ENCODE results near the gene BCAS3.
A peak's percentile ranks its signal among the peaks of the same experiment; 100 is the strongest.

BCAS3 gene

DNA sequence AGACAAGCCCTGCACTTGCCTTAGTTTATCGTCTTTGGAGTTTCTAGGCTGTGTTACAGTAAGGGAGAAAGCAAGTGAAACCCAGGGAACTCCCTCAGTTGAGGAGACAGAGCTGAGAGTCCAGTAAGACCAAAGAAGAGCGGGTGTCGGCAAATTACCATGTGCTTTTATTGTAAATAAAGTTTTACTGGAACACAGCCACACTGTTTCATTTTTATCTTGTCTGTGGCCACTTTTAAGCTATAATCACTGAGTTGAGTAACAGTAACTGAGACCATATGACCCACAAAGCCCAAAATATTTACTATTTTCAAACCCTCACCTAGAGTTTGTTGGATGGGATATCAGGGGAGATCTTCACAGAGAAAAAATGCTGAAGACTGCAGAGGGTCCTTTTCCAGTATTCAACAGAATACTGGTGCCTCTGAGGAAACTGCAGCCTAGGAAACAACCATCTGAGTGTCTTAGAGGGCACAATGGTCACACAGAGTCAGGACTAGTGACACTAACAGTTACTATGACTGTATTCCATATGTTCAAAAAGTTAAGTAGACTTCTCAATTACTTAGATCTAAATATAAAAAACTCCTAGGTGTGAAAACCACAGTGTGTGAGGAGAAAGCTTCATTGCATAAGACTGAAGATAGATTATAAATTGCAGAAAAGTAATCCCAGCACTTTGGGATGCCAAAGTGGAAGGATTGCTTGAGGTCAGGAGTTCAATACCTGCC is 370.9 kb downstream of the BCAS3 start:
- ATAC-seq = no peak
- H3K27me3 Mint-ChIP-seq = no peaks in the 10 kb centered on the region
- no peaks in the 10 kb centered on the region for H3K4me1 Mint-ChIP-seq
- peaks cover 2% of the 10 kb centered on the region for H3K36me3 Mint-ChIP-seq (ENCODE audit: low read depth)
- DNase-seq = no peak
- no peak overlapping the region for H3K27ac Mint-ChIP-seq
- no peak overlapping the region for H3K4me3 Mint-ChIP-seq
- no peaks in the 10 kb centered on the region for H3K9me3 Mint-ChIP-seq

DNA sequence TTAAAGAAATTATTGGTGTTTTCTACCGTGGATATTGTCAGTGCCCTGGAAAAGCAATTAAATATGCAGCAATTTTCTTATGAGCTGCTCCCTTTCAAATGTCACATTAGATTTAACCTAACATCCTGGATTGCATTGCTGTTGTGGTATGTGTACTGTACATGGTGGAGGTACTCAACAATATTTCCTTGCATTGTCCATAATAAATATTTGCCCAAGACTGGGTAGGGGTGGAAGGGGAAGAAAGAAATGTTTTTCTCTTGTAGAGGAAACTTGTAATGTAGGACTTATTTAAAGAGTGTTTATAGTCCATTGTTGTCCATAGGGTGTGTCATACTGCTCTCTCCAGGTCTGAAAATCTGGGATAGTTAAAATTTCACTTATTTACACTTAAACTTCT is 375.8 kb downstream of the BCAS3 start:
- Mint-ChIP-seq H3K4me3 (no peak overlapping the region), H3K36me3 (ENCODE audit: low read depth) (peaks cover 4% of the 10 kb centered on the region), H3K9me3 (no peaks in the 10 kb centered on the region), H3K4me1 (peaks cover 9% of the 10 kb centered on the region), H3K27me3 (no peaks in the 10 kb centered on the region), H3K27ac (no peak overlapping the region)
- DNase-seq (no peak), ATAC-seq (no peak)

DNA sequence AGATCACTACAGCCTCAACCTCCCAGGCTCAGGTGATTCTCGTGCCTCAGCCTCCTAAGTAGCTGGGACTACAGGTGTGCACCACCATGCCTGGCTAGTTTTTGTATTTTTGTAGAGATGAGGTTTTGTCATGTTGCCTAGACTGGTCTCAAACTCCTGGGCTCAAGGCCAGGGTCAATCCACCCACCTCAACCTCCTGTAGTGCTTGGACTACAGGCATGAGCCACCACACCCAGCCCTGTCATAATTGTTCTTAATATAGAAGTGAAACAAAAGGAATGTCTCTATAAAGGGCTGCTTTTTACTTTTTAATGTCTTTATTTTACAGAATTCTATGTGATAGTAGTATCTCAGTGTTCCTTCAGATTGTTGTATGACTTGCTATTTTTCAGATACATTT is 376.8 kb downstream of the BCAS3 start:
- H3K27ac Mint-ChIP-seq = no peak overlapping the region
- H3K36me3 Mint-ChIP-seq (ENCODE audit: low read depth) = peaks cover 4% of the 10 kb centered on the region
- ATAC-seq (no peak), DNase-seq (no peak)
- no peak overlapping the region for H3K4me3 Mint-ChIP-seq
- H3K4me1 Mint-ChIP-seq = peaks cover 9% of the 10 kb centered on the region
- H3K9me3 Mint-ChIP-seq = no peaks in the 10 kb centered on the region
- no peaks in the 10 kb centered on the region for H3K27me3 Mint-ChIP-seq

DNA sequence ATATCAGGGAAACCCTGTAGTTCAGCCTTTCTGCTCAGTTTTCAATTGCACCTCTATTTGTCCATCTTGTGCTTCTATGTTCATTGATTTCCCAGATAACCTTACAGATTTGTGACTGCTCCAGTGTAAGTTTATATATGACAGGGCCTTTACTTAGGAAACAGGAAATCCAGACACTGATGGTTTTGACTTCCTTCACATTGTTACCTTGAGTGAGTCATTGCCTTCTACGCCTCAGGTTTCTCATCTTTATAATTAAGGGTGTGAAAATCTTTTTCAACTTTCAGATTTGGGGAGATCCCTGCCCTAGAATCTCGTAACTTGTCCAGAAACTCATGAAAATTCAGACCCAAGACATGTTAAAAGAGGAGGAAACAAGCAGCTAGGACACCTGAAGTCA is 379.6 kb downstream of the BCAS3 start:
- no peak overlapping the region for H3K27ac Mint-ChIP-seq
- no peaks in the 10 kb centered on the region for H3K9me3 Mint-ChIP-seq
- H3K4me3 Mint-ChIP-seq = no peak overlapping the region
- ATAC-seq (peak; percentile 69), DNase-seq (no peak)
- peaks cover 3% of the 10 kb centered on the region for H3K36me3 Mint-ChIP-seq (ENCODE audit: low read depth)
- H3K4me1 Mint-ChIP-seq = peaks cover 9% of the 10 kb centered on the region
- no peaks in the 10 kb centered on the region for H3K27me3 Mint-ChIP-seq

DNA sequence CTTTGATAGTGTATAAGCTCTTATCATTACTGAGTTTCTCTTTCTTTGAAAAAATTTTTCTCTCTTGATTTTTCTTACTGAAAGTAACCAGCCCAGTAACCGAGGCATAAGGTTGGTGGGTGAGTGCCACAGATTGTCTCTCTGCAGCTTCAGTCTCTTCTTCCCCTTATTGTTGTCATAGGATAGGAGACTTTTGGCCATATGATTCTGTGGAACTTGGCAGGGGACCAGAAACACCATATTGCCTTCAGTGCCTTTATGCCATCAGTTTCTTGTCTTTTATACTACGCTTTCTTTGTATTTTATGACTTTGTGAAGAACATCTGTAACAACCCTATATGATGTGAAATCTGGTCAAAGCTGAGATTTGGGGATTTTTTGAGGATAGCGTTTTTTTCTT is 380.4 kb downstream of the BCAS3 start:
- Mint-ChIP-seq H3K9me3 (no peaks in the 10 kb centered on the region), H3K27me3 (no peaks in the 10 kb centered on the region), H3K27ac (no peak overlapping the region), H3K4me3 (no peak overlapping the region), H3K4me1 (peaks cover 9% of the 10 kb centered on the region), H3K36me3 (ENCODE audit: low read depth) (peaks cover 2% of the 10 kb centered on the region)
- ATAC-seq (no peak), DNase-seq (no peak)

DNA sequence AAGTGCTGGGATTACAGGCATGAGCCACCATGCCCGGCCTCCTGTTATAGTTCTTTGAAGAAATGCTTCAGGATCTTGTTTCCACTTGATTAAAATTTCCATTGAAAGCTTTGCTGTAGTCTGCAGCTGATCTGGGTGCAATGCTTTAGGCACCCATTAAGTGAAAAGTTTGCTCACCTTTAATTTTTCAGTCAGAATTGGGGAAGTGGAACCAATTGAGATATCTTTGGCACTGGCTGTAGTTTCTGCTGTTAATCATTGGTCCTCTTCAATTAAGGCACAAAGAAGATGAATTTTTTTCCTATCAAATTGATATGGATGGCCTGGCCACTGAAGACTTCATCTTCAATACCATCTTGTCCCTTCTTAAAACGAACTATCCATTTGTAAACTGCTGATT is 385.9 kb downstream of the BCAS3 start:
- no peak for DNase-seq
- ATAC-seq = no peak
- Mint-ChIP-seq H3K4me1 (peaks cover 4% of the 10 kb centered on the region), H3K27ac (no peak overlapping the region), H3K4me3 (no peak overlapping the region), H3K36me3 (ENCODE audit: low read depth) (no peaks in the 10 kb centered on the region), H3K27me3 (no peaks in the 10 kb centered on the region), H3K9me3 (no peaks in the 10 kb centered on the region)

DNA sequence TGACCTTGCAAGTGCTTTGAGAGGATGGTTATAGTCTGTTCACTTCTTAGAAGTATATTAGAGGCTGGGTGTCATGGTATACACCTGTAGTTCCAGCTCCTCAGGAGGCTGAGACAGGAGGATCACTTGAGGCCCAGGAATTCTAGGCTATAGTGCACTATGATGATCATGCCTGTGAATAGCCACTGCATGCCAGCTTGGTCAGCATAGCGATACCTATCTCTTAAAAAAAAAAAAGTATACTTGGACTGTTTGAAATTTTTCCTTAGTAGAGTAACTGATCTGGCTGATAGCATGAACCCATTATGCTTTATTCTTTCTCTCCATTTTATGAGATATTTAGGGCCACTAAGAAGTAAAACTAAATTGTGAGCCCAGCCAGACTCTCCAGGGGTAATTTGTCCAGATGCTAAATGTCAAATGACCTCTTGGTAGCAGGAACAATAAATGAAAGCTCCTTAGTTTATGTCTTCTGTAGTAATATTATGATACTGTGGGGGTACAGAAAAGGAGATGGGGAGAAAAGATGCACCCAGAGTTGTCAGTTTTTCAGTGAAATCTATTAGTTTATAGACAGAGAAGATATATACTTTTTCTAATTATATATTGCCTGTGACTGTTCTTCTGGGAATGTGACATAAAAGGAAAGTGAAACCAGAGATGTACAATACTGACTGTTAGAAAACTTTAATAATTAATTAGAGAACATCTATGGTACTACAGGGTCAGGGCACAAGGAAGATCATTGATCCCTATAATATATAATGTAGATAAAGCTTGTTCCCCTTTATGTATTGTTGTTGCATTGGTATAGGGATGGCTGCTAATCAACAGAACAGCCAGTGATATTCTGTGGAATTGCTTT is 386.7 kb downstream of the BCAS3 start:
- no peak for DNase-seq
- ATAC-seq = no peak

DNA sequence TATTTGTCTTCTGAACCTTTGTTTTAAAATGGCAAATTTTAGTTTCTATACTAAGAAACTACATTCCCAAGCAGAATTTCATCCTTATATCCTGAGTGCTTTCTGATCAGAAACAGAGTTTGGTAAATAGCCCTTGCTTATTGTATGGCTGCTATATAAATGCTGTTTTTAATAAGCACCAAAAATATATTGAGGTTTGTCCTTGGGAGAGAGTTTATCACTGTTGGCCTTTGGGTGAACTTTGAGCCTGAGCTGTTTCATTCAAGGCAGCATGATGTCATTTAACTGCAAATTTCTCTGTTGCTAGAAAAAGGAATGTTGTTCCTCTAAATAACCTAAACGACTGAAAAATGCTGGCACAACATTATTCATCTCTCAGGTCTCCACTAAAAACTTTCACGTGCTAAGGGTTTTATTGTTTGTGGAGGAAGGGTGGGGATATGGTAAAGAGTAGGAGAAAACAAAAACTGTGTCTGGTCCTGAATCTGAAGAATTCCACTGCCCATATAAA is 387.7 kb downstream of the BCAS3 start:
- ATAC-seq (no peak), DNase-seq (no peak)
- H3K4me3 Mint-ChIP-seq = no peak overlapping the region

More for the DNA sequence above, 386.7 kb downstream of the BCAS3 start:
- Mint-ChIP-seq H3K9me3 (no peaks in the 10 kb centered on the region), H3K4me1 (peaks cover 4% of the 10 kb centered on the region), H3K27ac (no peak overlapping the region), H3K4me3 (no peak overlapping the region), H3K36me3 (ENCODE audit: low read depth) (no peaks in the 10 kb centered on the region), H3K27me3 (no peaks in the 10 kb centered on the region)

DNA sequence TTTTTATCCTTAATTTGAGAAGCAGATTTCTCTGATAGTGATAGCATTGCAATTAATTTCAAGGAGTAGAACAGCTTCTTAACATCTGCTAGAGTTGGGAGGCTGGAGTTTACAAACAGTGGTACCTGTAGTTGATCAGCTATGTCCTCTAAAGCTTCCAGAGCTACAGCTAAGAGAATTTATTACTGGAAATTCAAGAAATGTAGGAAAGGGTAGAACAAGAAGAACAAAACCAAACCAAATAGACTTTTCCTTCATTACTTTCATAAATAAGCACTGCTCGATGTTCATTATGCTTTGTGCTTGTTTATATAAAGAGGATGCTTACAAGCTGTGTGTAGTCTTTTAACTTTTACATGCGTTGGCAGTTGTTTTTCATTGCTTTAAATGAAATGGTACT is 388.4 kb downstream of the BCAS3 start:
- ATAC-seq (no peak), DNase-seq (no peak)
- Mint-ChIP-seq H3K36me3 (ENCODE audit: low read depth) (no peaks in the 10 kb centered on the region), H3K4me1 (peaks cover 4% of the 10 kb centered on the region), H3K27ac (no peak overlapping the region), H3K4me3 (no peak overlapping the region), H3K27me3 (no peaks in the 10 kb centered on the region), H3K9me3 (no peaks in the 10 kb centered on the region)

More for the DNA sequence above, 387.7 kb downstream of the BCAS3 start:
- H3K36me3 Mint-ChIP-seq (ENCODE audit: low read depth) = no peaks in the 10 kb centered on the region
- no peak overlapping the region for H3K27ac Mint-ChIP-seq
- no peaks in the 10 kb centered on the region for H3K9me3 Mint-ChIP-seq
- H3K27me3 Mint-ChIP-seq = no peaks in the 10 kb centered on the region
- H3K4me1 Mint-ChIP-seq = peaks cover 4% of the 10 kb centered on the region

DNA sequence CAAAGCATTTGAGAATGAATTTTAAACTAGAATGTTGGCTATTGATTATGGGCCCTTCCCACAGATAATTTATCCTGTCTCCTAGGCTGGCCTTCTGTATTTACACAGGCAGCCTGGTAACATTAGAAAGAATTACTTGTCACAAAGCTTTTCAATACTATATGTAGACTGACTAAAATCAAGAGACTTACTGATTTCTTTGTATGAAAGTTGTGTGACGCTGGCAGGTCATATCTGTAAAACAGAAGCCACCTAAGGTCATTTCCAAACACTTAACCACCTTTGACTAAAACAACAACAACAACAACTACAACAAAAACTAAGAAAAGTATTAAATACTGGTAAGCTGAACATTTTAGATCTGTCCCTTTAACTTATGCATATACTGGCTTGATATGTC is 393.0 kb downstream of the BCAS3 start:
- Mint-ChIP-seq H3K27me3 (no peaks in the 10 kb centered on the region), H3K9me3 (no peaks in the 10 kb centered on the region), H3K27ac (no peak overlapping the region), H3K36me3 (ENCODE audit: low read depth) (no peaks in the 10 kb centered on the region), H3K4me1 (no peaks in the 10 kb centered on the region), H3K4me3 (no peak overlapping the region)
- no peak for DNase-seq
- ATAC-seq = no peak

DNA sequence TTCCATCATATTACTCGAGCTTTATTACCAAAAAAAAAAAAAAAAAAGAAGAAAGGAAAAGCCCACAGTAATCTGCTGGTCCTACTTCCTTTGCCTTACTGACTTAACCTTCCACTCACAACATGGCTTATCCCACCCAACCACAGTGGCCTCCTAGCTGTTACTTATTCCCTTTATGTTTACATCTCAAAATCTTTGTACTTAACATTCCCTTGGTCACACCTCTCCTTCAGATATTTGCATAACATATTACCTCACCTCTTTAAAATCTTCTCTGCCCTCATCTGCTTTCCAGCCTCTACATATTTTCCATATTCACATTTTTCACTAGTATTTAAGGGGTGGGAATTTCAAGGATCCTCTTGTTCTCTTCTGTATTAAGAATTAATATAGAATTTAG is 395.0 kb downstream of the BCAS3 start:
- no peak for DNase-seq
- Mint-ChIP-seq H3K4me1 (no peaks in the 10 kb centered on the region), H3K9me3 (no peaks in the 10 kb centered on the region), H3K4me3 (no peak overlapping the region), H3K27ac (no peak overlapping the region), H3K27me3 (no peaks in the 10 kb centered on the region), H3K36me3 (ENCODE audit: low read depth) (peaks cover 4% of the 10 kb centered on the region)
- ATAC-seq = no peak

DNA sequence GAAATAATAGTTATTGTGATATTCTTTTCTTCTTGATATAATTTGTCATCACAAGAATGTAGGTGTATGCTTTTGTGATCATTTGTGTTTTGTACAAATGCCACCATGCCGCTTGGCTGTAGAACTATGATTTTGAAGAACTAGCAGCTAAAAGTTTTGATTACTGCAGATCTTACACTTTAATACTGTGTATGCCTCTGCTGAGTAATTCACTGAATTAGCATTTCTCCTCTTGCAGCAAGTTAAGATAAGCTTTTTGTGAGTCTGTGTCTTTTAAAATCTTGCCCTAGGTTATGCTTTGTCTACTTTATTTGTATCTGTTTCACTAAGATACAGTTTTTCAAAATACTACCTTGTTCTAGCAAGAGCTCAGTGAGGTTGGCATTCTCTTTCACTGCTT is 395.5 kb downstream of the BCAS3 start:
- H3K27me3 Mint-ChIP-seq = no peaks in the 10 kb centered on the region
- H3K4me3 Mint-ChIP-seq = no peak overlapping the region
- H3K9me3 Mint-ChIP-seq = no peaks in the 10 kb centered on the region
- ATAC-seq (no peak), DNase-seq (no peak)
- no peak overlapping the region for H3K27ac Mint-ChIP-seq
- no peaks in the 10 kb centered on the region for H3K4me1 Mint-ChIP-seq
- peaks cover 4% of the 10 kb centered on the region for H3K36me3 Mint-ChIP-seq (ENCODE audit: low read depth)

DNA sequence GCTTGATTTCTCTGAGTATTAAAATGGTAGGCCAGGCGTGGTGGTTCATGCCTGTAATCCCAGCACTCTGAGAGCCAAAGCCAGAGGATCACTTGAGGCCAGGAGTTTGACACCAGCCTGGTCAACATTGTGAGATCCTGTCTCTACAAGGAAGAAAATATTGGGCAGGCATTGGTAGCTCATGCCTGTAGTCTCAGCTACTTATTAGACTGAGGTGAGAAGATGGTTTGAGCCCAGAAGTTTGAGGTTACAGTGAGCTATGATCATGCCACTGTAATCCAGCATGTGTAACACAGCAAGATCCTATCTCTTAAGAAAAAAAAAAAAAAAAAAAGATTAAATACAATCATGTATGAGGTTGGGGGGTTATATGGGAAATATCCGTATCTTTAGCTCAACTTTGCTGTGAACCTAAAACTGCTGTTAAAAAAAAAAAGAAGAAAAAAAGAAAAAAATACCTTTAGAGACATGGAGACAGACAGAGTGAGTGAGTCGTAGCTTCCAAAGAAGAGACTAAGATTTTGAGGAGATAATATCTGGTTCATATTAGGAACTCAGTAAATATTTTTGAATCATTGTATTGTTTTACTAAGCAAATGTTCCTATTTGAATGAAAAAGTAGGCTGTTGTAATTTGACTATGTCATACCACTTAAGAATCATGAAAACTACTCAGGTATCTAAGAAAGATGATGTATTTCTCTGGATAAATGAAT is 396.3 kb downstream of the BCAS3 start:
- ATAC-seq (no peak), DNase-seq (no peak)
- Mint-ChIP-seq H3K9me3 (no peaks in the 10 kb centered on the region), H3K27ac (no peak overlapping the region), H3K36me3 (ENCODE audit: low read depth) (peaks cover 4% of the 10 kb centered on the region), H3K27me3 (no peaks in the 10 kb centered on the region), H3K4me3 (no peak overlapping the region), H3K4me1 (no peaks in the 10 kb centered on the region)

DNA sequence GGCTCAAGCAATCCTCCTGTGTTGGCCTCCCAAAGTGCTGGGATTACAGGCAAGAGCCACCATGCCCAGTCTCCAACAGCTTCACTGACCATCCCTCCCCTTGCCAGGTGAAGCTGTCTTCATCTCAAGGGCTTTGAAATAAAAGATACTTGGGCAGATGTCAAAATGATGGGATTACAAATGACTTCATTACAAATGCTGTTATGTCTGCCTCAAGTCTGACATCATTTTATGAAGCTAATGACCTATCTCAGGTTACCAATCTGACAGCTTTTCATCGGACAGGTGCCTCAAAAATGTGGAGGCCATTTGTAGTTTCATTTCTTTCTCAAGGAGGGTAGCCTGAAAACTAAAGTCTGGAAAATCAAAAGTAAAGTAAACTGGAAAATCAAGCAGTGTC is 398.3 kb downstream of the BCAS3 start:
- H3K27me3 Mint-ChIP-seq = no peaks in the 10 kb centered on the region
- H3K4me1 Mint-ChIP-seq = no peaks in the 10 kb centered on the region
- DNase-seq = no peak
- no peaks in the 10 kb centered on the region for H3K9me3 Mint-ChIP-seq
- no peak for ATAC-seq
- no peak overlapping the region for H3K27ac Mint-ChIP-seq
- H3K36me3 Mint-ChIP-seq (ENCODE audit: low read depth) = peaks cover 10% of the 10 kb centered on the region
- H3K4me3 Mint-ChIP-seq = no peak overlapping the region

All from activated naive CD8-positive, alpha-beta T cell treated with anti-CD3 and anti-CD28 coated beads, Interleukin-2, amount 50 U/mL, for 24 hours (primary cell).